DMS 273 treated with DMSO at 0.1 percent for 48 hours (cell line): ENCODE data around the gene ZBTB39.
A peak's percentile ranks its signal among the peaks of the same experiment; 100 is the strongest.
"Not testable (repeated sequence)": the region's sequence is repeated elsewhere in the genome, so short reads cannot be mapped to it uniquely, and the experiment has no call there.

ENCODE experiments used
- DNase-seq: peaks from one replicate; lab custom pipeline; 2025; lab: John Stamatoyannopoulos, UW

ZBTB39 gene

DNA sequence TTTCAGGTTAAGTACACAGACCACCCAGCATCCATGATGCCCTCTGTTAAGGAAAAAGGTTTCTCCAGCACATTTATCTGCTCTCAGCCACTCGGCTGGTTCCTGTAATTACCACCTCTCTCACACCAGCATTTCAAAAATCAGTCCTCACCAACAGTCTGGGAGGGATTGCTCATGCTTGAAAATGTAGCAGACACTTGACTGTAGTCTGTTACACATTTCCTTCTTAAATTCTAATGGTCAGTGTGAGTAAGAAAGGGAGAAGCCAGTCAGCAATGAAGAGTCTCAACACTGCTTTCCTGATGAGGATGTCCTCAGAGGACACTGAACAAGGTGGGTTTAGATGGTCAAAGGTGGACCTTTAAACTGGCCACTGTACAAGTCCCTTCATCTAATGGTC, 6.0 kb downstream of the ZBTB39 start:
- DNase-seq, result no peak

DNA sequence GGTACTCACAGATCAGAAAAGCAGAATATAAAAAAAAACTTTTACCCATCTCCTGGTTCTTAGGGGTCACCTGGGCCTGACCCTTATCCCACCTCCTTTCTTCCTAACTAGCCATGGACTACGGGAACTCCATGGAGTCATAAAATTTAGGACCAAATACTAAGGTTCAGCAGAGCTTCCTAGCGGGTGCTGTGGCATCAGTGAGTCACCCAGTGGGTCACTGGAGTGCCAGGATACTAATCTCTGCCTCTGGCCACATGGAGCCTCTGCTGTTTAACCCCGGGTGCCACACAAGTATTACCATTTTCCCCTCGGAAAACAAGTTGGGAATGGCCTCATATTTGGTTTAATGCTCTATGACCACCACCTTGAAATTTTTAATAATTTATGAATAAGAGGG, 6.9 kb downstream of the ZBTB39 start:
- no peak for DNase-seq

DNA sequence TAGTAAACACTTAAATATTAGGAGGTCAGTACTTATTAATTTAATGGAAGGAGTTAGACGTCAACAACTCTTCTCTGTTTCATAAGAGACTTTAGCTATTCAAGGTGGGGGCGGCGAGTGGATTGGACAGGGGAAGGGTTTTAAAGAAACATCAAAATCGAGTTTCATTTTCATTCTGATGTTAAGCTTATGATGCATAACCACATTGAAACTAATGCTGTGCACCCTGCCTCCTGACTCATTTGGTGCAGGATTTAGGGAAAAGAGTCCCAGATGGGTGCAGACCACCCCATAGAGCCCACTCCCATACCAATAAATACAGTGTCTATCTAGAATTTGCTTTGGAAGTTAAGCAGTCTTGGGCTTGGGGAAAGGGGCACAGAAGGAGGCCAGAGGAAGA, 7.4 kb downstream of the ZBTB39 start:
- DNase-seq, result no peak

DNA sequence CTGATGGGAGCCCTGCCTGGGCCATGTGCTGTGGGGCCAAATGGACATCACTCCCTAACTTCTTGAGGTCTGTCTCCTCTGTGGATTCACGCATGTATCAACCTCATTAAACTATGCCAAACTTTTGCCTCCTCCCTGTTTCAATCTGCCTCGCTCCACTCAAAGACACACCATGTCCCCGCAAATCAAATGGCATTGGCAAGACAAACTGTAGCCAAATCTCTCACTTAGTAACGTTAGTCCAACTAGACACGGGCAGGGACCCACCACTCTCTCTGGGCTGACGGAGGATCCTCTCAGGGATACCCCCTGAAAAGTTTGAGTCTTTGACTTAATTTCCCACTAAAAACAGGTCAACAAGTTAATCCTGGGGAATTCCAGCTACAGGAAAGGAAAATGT, 8.0 kb downstream of the ZBTB39 start:
- DNase-seq, result no peak

DNA sequence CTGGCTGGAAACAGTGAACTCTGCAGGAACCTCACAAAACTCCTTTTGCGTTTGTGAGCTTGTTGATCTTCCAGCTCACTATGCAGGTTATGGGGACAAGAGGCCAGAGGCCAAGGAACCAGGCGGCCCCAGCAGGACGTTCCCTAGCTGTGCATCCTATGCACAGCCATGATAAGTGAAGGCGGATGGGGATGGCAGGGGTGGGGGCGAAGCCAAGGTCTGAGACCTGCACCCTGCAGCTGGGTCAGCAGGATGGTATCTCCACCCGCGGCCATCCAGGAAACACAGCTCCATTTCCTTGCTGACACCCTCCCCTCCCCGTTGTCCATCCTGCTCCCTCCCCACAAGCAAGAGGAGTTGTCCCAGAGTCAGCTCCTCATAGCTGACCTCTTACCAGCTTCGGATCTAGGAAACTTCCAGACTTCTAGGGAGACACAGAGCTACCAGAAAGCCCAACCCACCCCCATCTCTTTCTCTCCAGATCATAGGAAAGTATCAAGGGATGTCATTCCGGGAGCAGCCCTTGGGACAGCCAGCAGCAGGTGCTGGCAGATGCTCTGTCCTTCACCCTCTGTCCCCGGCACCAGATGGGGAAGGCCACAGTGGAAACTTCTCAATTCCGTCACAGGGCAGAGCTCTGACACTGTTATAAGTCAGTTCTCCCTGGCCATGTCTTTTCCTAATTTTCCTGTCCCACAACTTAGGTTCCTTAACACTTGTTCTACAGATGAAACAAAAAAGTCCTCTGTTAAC, 9.4 kb downstream of the ZBTB39 start:
- no peak for DNase-seq

DNA sequence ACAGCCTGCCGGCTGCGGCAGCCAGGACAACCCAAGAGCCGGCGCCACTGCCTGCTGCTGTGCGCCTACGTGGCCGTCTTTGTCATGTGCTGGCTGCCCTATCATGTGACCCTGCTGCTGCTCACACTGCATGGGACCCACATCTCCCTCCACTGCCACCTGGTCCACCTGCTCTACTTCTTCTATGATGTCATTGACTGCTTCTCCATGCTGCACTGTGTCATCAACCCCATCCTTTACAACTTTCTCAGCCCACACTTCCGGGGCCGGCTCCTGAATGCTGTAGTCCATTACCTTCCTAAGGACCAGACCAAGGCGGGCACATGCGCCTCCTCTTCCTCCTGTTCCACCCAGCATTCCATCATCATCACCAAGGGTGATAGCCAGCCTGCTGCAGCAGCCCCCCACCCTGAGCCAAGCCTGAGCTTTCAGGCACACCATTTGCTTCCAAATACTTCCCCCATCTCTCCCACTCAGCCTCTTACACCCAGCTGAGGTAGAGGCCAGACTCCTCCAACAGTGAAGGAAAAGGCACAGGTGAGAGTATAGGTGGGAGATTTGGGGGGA, 10.3 kb downstream of the ZBTB39 start:
- DNase-seq, result no peak

DNA sequence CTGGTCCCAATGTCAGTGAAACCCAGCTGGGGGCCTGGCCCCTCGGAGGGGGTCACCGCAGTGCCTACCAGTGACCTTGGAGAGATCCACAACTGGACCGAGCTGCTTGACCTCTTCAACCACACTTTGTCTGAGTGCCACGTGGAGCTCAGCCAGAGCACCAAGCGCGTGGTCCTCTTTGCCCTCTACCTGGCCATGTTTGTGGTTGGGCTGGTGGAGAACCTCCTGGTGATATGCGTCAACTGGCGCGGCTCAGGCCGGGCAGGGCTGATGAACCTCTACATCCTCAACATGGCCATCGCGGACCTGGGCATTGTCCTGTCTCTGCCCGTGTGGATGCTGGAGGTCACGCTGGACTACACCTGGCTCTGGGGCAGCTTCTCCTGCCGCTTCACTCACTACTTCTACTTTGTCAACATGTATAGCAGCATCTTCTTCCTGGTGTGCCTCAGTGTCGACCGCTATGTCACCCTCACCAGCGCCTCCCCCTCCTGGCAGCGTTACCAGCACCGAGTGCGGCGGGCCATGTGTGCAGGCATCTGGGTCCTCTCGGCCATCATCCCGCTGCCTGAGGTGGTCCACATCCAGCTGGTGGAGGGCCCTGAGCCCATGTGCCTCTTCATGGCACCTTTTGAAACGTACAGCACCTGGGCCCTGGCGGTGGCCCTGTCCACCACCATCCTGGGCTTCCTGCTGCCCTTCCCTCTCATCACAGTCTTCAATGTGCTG, 11.0 kb downstream of the ZBTB39 start:
- no peak for DNase-seq

DNA sequence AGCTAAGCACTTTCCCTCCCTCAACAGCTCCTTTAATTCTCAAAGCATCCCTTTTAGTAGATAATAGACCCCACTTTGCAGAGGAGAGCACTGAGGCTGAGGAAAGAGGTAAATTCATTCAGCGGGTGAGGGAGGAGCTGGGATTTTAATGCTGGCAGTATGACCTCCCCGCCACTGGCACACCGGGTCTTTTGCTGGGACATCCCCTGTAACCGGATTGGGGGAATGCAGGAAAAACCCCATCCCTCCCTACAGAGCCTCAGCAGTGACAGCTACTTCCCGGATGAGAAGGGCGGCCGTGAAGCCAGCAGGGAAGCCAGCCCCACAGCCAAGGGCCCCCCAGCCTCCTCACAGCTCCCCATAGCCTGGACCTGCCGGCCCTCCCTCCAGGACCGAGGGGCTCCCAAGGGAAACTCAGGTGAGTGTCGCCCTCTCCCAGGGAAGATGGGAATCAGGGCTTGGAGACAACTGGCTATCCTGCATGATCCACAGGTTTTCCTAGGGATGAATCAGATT, 12.1 kb downstream of the ZBTB39 start:
- DNase-seq, result no peak

DNA sequence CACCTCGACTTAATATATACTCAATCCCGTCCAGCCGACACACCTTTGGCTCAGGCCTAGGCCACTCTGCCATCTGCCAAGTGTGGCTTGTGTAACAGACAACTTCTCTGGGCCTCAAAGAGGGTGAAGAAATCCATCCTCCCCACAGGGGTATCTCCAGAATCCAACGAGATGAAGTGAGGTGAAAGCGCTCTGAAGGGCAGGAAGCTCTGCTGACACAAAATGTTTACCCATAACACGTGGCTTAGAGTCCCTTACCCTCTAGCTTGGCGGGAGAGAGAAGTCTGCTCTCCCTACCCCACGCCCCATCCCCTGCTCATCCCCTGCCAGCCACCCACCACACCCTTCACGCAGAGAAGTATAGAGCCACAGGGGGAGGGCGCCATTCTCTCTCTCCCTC, 13.0 kb downstream of the ZBTB39 start:
- DNase-seq, result no peak

DNA sequence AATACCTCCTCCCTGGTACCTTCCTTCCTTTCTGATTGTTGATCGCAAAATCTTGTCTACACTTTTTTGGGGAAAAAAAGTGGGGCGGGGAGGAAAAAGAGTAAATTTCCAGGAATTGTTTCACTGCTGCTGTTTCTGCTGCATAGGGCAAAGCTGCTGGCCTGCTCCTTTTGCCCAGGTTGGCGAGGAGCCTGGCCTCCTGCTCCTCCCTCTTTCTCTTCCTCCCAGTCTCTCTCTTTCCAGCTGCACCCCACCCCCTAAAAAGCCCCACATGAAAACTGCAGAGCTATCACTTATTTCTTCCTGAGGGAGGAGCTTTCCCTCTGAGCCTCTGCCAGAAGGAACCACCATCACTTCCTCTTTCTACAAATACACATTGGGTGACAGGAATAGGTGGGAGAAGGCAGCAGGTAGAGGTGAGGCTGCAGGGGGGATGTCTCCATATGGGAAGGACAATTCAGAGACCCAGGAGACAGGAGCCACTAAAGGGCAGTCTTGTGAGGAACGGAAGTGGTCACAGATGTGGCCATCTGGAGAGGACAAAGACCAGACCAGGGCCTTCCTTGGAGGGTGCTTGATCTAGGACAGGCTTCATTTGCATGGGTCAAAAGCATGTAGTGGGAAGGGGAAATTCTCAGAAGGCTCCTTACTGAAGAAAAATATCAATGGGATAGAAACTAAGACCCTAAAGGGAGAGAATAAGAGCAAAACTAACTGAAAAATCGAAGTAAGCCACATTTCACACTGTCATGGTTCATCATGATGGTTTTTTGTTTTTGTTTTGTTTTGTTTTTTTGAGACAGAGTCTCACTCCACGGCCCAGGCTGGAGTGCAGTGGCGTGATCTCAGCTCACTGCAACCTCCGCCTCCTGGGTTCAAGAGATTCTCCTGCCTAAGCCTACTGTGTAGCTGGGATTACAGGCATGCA, 14.8 kb downstream of the ZBTB39 start:
- DNase-seq, result no peak

DNA sequence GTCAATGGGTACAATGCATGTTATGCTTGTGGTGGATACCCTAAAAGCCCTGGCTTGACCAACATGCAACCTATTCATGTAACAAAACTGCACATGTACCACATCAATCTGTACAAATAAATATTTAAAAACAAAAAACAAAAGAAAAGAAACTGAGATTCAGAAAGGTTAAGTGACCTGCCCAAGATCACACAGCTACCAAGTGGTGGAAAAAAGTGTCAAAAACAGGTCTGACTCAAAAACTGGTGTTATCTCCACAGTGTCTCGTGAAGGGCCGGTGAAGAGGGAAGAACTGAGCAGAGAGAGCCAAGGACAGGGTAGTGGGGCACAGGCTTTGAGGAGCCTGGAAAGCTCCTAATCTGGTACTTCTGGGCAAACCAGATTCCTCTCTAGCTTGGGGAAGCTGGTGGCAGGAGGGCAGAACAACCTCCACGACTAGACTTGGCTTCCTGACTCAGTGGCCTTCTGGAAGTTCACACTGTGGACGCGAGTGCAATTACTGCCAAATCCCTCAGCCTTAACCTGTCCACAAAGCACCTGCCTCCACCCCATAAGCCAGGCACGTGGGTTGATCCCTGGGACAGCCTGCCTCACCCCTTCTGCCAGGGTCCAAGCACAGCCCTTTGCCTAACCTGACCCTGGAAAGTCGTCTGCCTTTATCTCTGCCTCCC, 15.6 kb downstream of the ZBTB39 start:
- DNase-seq, result no peak

DNA sequence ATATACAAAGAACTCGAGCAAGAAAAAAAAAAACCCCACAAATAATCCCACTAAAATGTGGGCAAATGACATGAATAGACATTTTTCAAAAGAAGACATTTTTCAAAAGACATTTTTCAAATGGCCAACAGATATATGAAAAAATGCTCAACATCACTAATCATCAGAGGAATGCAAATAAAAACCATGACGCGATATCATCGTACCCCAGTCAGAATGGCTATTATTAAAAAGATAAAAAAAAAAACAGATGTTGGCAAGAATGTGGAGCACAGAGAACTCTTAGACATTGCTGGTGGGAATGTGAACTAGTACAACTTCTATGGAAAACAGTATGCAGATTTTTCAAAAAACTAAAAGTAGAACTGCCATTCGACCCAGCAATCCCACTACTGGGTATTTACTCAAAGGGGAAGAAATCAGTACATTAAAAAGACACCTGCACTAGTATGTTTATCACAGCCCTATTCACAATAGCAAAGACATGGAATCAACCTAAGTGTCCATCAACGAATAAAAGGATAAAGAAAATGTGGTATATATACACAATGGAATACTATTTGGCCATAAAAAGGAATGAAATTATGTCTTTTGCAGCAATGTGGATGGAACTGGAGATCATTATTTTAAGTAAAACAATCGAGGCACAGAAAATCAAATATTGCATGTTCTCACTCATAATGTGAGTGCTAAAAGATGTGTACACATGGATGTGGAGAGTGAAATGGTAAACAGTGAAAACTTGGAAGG, 16.3 kb downstream of the ZBTB39 start:
- DNase-seq, result no peak

DNA sequence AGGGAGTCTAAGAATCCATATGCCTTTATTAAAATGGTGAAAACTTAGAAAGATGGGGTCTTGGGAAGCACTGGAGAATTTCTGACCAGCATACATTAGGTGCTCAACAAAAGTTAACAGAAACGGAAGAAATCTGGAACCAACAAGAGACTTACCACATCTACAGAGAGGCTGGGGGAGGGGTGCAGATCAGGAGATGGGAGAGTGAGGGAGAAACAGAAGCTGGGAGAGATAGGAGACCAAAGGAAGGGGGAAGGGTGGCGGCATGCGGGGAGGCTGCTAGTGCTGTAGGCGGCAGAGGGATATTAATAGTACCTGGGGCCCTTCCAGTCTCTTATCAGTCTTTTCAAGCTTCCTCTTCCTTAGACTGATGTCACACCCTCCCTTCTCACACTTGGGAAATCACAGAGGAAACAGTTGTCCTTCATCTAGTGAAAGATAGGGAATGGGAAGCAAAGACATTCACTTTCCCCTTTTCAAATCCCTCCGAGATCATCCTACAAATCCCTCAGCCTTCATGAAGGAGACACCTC, 18.1 kb downstream of the ZBTB39 start:
- no peak for DNase-seq

DNA sequence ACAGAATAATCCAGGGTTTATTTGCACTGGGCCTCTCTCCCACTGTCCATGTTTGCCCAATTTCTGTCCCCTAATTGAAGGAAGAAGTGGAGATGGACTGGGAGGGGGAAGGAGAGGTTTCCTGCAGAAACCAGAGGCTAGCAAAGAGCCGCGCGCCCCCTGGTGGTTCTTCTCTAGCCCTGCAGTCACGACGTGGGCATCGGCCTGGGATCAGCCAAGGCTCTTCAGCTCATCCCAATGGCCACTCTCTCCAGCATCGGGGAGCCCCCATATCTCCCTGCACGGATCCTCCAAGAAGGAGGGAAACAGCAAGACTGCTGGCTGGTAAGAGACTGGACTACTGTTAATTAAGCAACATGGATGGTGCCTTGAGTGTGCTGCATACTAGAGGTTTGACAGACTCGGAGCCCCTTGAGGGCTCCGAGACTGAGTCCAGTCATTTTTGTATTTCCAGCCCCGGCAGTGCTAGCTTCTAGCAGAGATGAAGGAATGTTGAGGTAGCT, 18.7 kb downstream of the ZBTB39 start:
- peak; percentile 40 for DNase-seq

DNA sequence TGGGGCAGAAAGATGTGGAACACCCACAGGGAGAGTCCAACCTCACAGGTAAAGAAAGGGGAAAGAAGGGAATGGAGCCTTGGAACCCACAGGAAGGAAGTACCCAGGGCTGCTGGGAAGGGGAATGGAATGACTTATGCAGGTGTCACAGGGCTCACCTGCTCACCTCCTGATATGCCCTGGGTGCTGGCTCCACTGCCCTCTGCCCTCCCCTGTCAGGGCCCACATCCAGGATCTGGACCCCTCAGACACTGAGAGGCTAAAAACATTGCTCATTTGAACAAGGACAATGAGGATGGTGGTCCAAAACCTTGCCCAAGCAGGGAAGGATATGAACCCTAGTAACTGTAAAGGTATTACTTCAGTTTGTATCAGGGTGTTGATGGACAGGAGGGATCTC, 19.3 kb downstream of the ZBTB39 start:
- no peak for DNase-seq

DNA sequence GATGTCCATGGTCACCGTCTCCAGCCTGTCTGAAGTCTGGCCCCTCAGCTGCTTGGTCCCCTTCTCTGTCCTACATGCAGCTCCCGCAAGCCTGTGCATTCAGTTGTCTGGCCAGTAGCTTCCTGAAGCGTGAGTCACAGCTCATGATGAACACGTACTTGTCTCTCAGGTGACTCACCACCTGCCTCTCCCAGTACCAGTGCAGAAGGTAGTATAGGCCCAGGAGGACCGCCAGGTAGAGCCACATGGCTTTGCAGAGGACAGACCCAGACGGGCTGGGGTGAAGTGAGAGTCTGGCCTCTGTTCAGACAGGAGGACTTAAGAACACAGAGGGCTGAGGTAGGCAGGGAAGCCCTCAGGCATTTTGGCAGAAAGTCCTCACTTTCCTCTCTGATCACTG, 20.6 kb downstream of the ZBTB39 start:
- not testable (repeated sequence) for DNase-seq

DNA sequence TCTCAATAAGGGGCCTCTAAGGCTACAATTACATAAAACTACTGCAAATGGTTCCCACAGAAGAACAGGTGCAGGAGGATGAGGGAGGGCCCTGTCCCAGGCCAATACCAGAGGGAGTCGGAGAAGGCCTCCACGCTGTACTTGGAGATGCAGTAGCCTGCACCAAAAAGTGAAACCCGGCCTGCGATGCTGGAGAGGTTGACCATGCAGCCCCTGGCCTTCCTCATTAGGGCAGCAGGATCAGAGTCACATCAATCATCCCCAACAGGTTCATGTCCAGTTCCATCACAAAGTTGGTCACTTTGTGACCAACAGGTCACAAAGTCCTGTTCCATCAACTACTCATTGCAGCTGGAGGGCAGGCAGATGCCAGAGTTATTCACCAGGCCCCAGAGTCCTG, 23.0 kb downstream of the ZBTB39 start:
- no peak for DNase-seq

DNA sequence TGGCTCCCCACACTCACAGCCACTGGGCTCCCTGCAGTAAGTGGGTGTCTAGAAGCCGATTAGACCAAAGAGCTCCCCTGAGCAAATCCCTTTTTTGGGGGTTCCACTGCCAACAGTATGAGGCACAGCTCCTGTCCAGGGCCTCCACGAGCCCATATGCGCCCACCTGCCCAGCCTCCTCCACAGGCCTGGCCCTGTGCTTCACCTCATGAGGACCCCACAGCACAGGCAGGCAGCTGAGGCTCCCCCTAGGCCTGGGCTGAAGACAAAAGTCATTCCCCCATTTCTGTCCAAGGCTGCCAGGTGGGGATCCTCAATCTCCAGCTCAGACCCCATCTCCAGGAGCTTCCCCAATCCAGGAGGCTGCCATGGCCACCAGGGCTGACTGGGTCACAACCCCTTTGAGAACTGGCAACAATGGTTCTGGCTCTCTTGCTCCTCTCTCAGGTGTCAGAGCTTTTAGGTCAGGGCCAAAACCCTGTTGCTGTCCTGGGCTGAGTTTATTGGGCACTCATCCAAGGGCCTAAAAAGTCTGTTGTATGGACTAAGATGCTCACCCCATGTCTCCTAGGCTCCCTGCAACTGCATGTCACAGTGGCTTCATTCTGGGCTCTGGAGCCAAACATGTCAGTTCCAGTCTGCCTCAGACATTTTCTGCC, 23.6 kb downstream of the ZBTB39 start:
- not testable (repeated sequence) for DNase-seq

DNA sequence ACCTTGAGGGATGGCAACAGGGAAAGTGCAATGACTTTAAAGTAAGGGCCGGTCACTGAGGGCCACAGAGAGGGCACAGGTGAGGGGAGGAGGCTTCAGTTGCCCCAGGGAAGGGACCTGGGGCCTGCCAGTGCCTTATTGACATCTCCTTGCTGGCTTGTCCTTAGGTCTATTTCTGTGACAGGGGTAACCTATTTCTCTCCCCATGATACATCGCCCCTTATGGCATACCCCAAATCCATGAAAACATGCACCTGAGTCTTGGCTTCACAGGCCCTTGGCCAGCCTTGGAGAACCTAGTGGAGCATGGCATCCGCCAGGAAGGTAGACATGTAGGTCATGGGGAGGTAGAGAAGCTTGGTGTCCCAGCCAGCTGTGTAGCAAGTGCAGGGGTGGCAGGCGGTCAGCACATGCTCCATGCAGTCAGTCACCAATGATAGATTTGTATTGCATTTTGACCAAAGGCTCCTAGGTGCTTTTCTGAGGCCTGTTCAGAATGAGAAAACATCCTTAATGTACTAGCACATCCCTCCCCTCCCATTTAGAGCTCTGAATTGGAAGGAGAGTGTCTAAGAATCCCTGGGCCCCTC, 25.3 kb downstream of the ZBTB39 start:
- DNase-seq, result no peak
